ENCODE measurements around the gene EEF1AKMT4. TPM values are rescaled to one million over a fixed set of nuclear protein-coding genes. Genes with fewer than 3 reads are reported as not detected.

Gene EEF1AKMT4
- total RNA-seq, 1 experiment from 2014 or later = 11.6 TPM

GRCh38 chr3:184234224-184234623 is 15.2 kb upstream of the EEF1AKMT4 start:
- no peak overlapping the region for H3K4me3 Mint-ChIP-seq (ENCODE audit: low read depth, unreplicated experiment)
- DNase-seq = peak; percentile 98
- CTCF ChIA-PET = interaction anchor here (0.6 to 0.7 kb wide), 2 partner anchors 29 to 89 kb away, joined by 3 to 5 read pairs; no protein-coding TSS in a partner anchor
- peak; percentile 67 for TF ChIP-seq CTCF (IDR thresholded peaks at IDR 0.05; ENCODE audit: unreplicated experiment)
- no peaks in the 10 kb centered on the region for H3K9me3 Mint-ChIP-seq (ENCODE audit: low read depth, unreplicated experiment)
- H3K4me1 Mint-ChIP-seq (ENCODE audit: low read depth, unreplicated experiment) = peaks cover 11% of the 10 kb centered on the region
- no peak overlapping the region for H3K27ac Mint-ChIP-seq (ENCODE audit: unreplicated experiment)
- peaks cover 8% of the 10 kb centered on the region for H3K36me3 Mint-ChIP-seq (ENCODE audit: insufficient read depth, unreplicated experiment)
- BruUV-seq (replicated peaks) = no TSS peak
- H3K27me3 Mint-ChIP-seq (ENCODE audit: unreplicated experiment) = peaks cover 57% of the 10 kb centered on the region
- intact Hi-C loops (cut with micrococcal nuclease; ENCODE audit: unreplicated experiment) = loop anchor here (2.0 kb wide), 1 partner anchor 47 kb away; the partner anchor contains the start of gene ABCF3

GRCh38 chr3:184234671-184235380 is 14.6 kb upstream of the EEF1AKMT4 start:
- intact Hi-C loops (cut with micrococcal nuclease; ENCODE audit: unreplicated experiment) = loop anchor here (2.0 kb wide), 1 partner anchor 48 kb away; the partner anchor contains the start of gene ABCF3
- Mint-ChIP-seq H3K27me3 (ENCODE audit: unreplicated experiment) (peaks cover 60% of the 10 kb centered on the region), H3K36me3 (ENCODE audit: insufficient read depth, unreplicated experiment) (peaks cover 8% of the 10 kb centered on the region), H3K27ac (ENCODE audit: unreplicated experiment) (no peak overlapping the region), H3K9me3 (ENCODE audit: low read depth, unreplicated experiment) (no peaks in the 10 kb centered on the region), H3K4me3 (ENCODE audit: low read depth, unreplicated experiment) (no peak overlapping the region), H3K4me1 (ENCODE audit: low read depth, unreplicated experiment) (peaks cover 11% of the 10 kb centered on the region)
- CTCF ChIA-PET = no interaction called here
- DNase-seq = no peak
- BruUV-seq (replicated peaks) = no TSS peak
- TF ChIP-seq CTCF (IDR thresholded peaks at IDR 0.05; ENCODE audit: unreplicated experiment) = no peak

GRCh38 chr3:184235381-184236032 is 14.0 kb upstream of the EEF1AKMT4 start:
- intact Hi-C loops (cut with micrococcal nuclease; ENCODE audit: unreplicated experiment) = loop anchor here (2.0 kb wide), 1 partner anchor 49 kb away; the partner anchor contains the start of gene ABCF3

GRCh38 chr3:184236033-184236410 is 13.4 kb upstream of the EEF1AKMT4 start:
- H3K9me3 Mint-ChIP-seq (ENCODE audit: low read depth, unreplicated experiment) = no peaks in the 10 kb centered on the region
- CTCF ChIA-PET = interaction anchor here (0.5 kb wide), 1 partner anchor 33 kb away, joined by 3 read pairs; no protein-coding TSS in a partner anchor
- H3K36me3 Mint-ChIP-seq (ENCODE audit: insufficient read depth, unreplicated experiment) = peaks cover 7% of the 10 kb centered on the region
- no peak overlapping the region for H3K27ac Mint-ChIP-seq (ENCODE audit: unreplicated experiment)
- no peak overlapping the region for H3K4me3 Mint-ChIP-seq (ENCODE audit: low read depth, unreplicated experiment)
- BruUV-seq (replicated peaks) = no TSS peak
- peaks cover 11% of the 10 kb centered on the region for H3K4me1 Mint-ChIP-seq (ENCODE audit: low read depth, unreplicated experiment)
- intact Hi-C loops (cut with micrococcal nuclease; ENCODE audit: unreplicated experiment) = no loop called here
- no peak for DNase-seq
- TF ChIP-seq CTCF (IDR thresholded peaks at IDR 0.05; ENCODE audit: unreplicated experiment) = no peak
- H3K27me3 Mint-ChIP-seq (ENCODE audit: unreplicated experiment) = peaks cover 60% of the 10 kb centered on the region

More at GRCh38 chr3:184235381-184236032, 14.0 kb upstream of the EEF1AKMT4 start:
- CTCF ChIA-PET = interaction anchor here (0.5 kb wide), 1 partner anchor 33 kb away, joined by 3 read pairs; no protein-coding TSS in a partner anchor
- no peak for TF ChIP-seq CTCF (IDR thresholded peaks at IDR 0.05; ENCODE audit: unreplicated experiment)
- no peak overlapping the region for H3K4me3 Mint-ChIP-seq (ENCODE audit: low read depth, unreplicated experiment)
- peaks cover 8% of the 10 kb centered on the region for H3K36me3 Mint-ChIP-seq (ENCODE audit: insufficient read depth, unreplicated experiment)
- no peak for DNase-seq
- H3K27me3 Mint-ChIP-seq (ENCODE audit: unreplicated experiment) = peaks cover 64% of the 10 kb centered on the region
- no peaks in the 10 kb centered on the region for H3K9me3 Mint-ChIP-seq (ENCODE audit: low read depth, unreplicated experiment)
- BruUV-seq (replicated peaks) = no TSS peak
- no peak overlapping the region for H3K27ac Mint-ChIP-seq (ENCODE audit: unreplicated experiment)
- H3K4me1 Mint-ChIP-seq (ENCODE audit: low read depth, unreplicated experiment) = peaks cover 11% of the 10 kb centered on the region

Data from Calu3 (cell line).